ENCODE results near the gene MSI2. TPM values are rescaled to one million over a fixed set of nuclear protein-coding genes. Genes with fewer than 3 reads are reported as not detected.

The MSI2 gene
- polyA plus RNA-seq, 1 of the 3 experiments (the other 2 are of a cell fraction): 24.1 TPM

- peak overlapping the region in 1 of 2 experiments; percentile 99; a peak in 2 of 4 replicates for H3K27ac ChIP-seq (ENCODE audit: low read depth in 2 of 2, low read length in 1 of 2)
- POLR2A ChIA-PET: interaction anchor here (1.5 to 1.8 kb wide), 4 partner anchors 10 to 70 kb away, joined by 4 to 6 read pairs (median 5); no protein-coding TSS in a partner anchor
- H3K4me1 ChIP-seq (ENCODE audit: control insufficient read depth in 1 of 2, insufficient read depth in 2 of 2, low read depth in 1 of 2, low read length in 1 of 2): peaks cover 4 to 83% of the 10 kb centered on the region in 2 experiments; a peak in 3 of 4 replicates
- DNase-seq: no peak
- H3K9ac ChIP-seq: no peak overlapping the region
- H3K9me2 ChIP-seq: no peaks in the 10 kb centered on the region
- peaks cover 9% of the 10 kb centered on the region for H3F3A ChIP-seq (replicated peaks; ENCODE audit: insufficient read depth)
- CTCF ChIA-PET: interaction anchor here (1.0 to 17.7 kb wide), 12 partner anchors 10 to 237 kb away, joined by 3 to 298 read pairs (median 6); partner anchors contain the start of gene CCDC182
- H3K79me2 ChIP-seq (ENCODE audit: insufficient read depth): 0 out of 2 replicates have a peak, but pooled peaks cover 3% of the 10 kb centered on the region
- no peak overlapping the region for H2AFZ ChIP-seq (ENCODE audit: low read depth)
- no peaks in the 10 kb centered on the region for H4K20me1 ChIP-seq (ENCODE audit: insufficient read depth)
- TF ChIP-seq REST (IDR thresholded peaks at IDR 0.05; ENCODE audit: low read depth, low read length) (no peak), EP300 (IDR thresholded peaks at IDR 0.05; ENCODE audit: borderline replicate concordance in 1 of 2, low read depth in 1 of 2, low read length in 1 of 2) (no peak), FOXJ3 (CRISPR knock-in tag; IDR thresholded peaks at IDR 0.05) (no peak), RXRA (IDR thresholded peaks at IDR 0.05; ENCODE audit: borderline replicate concordance, low read depth) (no peak), RCOR1 (IDR thresholded peaks at IDR 0.05; ENCODE audit: low read length) (no peak), YY1 (IDR thresholded peaks at IDR 0.05; ENCODE audit: low read depth) (no peak)
- no peaks in the 10 kb centered on the region for H3K36me3 ChIP-seq (replicated peaks in 1 of 2; ENCODE audit: control insufficient read depth in 1 of 2, insufficient read depth in 2 of 2, low read length in 1 of 2)
- 98% methylated on average over 4 of the region's 4 CpGs for WGBS (ENCODE audit: low lambda C conversion rate)
- H3K4me2 ChIP-seq: no peak overlapping the region
- no peaks in the 10 kb centered on the region for H3K27me3 ChIP-seq (ENCODE audit: insufficient read depth)
- no peak overlapping the region for H3K4me3 ChIP-seq (ENCODE audit: low read depth in 2 of 2, low read length in 1 of 2)
- H3K9me3 ChIP-seq: no peaks in the 10 kb centered on the region
These were observed 339.1 kb downstream of the MSI2 start for GRCh38 chr17:57595426-57595825.

DNA sequence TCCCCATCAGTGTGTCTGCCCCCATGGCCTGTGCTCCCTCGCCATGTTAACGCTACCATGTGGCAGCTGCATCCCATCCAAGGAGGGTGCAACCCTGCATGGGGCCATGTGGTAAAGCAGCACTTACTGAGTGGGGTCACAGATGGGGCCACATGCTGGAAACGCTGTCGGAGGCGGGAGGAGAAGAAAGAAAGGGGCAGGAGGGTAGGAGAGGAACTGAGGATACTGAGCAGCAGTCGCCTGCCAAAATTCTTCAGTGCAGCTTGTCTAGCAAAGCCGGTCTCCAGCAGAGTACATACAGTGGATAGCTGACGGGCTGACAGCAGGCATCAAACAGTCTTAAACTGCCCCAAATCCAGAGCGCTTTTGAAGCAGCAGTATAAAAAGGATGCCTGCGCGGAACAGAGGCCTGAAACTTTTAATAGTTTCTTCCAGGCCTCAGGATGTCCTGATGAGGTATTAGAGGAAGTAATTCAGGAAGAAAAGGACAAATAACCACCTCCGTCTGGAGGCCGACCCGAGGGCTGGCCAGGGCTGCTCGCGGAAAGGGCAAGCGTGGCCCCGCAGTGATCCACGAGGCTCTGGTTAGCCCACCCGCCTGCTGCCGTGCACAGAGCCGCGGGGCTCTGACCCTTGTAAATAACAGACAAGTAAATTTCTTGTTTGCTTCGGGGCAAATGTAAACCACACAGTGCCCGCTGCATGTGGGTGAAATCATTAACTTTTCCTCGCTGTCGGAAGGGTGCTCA, 339.8 kb downstream of the MSI2 start:
- H3F3A ChIP-seq (replicated peaks; ENCODE audit: insufficient read depth): peaks cover 9% of the 10 kb centered on the region
- H4K20me1 ChIP-seq (ENCODE audit: insufficient read depth): no peaks in the 10 kb centered on the region
- ChIA-PET POLR2A (interaction anchor here (1.6 to 3.5 kb wide), 3 partner anchors 11 to 69 kb away, joined by 4 to 42 read pairs (median 6); no protein-coding TSS in a partner anchor), CTCF (interaction anchor here (1.0 to 17.7 kb wide), 13 partner anchors 10 to 465 kb away, joined by 3 to 298 read pairs (median 32); partner anchors contain the start of gene CCDC182)
- H3K9ac ChIP-seq: no peak overlapping the region
- H3K4me2 ChIP-seq: no peak overlapping the region
- H3K9me2 ChIP-seq: no peaks in the 10 kb centered on the region
- TF ChIP-seq NFIC (IDR thresholded peaks at IDR 0.05; ENCODE audit: borderline replicate concordance) (no peak), EZH2phosphoT487 (IDR thresholded peaks at IDR 0.05; ENCODE audit: borderline replicate concordance, low read depth) (no peak), SIN3A (IDR thresholded peaks at IDR 0.05; ENCODE audit: borderline replicate concordance, low read depth, low read length) (no peak), GATA2 (CRISPR knock-in tag; IDR thresholded peaks at IDR 0.05) (no peak), FOXJ3 (CRISPR knock-in tag; IDR thresholded peaks at IDR 0.05) (no peak), TCF12 (IDR thresholded peaks at IDR 0.05) (no peak)
- H3K27ac ChIP-seq (ENCODE audit: low read depth in 2 of 2, low read length in 1 of 2): peak overlapping the region in 1 of 2 experiments; percentile 99; a peak in 2 of 4 replicates
- no peaks in the 10 kb centered on the region for H3K27me3 ChIP-seq (ENCODE audit: insufficient read depth)
- no peaks in the 10 kb centered on the region for H3K9me3 ChIP-seq
- H3K36me3 ChIP-seq (replicated peaks in 1 of 2; ENCODE audit: control insufficient read depth in 1 of 2, insufficient read depth in 2 of 2, low read length in 1 of 2): no peaks in the 10 kb centered on the region
- peaks cover 5 to 84% of the 10 kb centered on the region in 2 experiments; a peak in 3 of 4 replicates for H3K4me1 ChIP-seq (ENCODE audit: control insufficient read depth in 1 of 2, insufficient read depth in 2 of 2, low read depth in 1 of 2, low read length in 1 of 2)
- H2AFZ ChIP-seq (ENCODE audit: low read depth): no peak overlapping the region
- H3K79me2 ChIP-seq (ENCODE audit: insufficient read depth): 0 out of 2 replicates have a peak, but pooled peaks cover 3% of the 10 kb centered on the region
- H3K4me3 ChIP-seq (ENCODE audit: low read depth in 2 of 2, low read length in 1 of 2): no peak overlapping the region
- 92% methylated on average over 27 of the region's 27 CpGs for WGBS (ENCODE audit: low lambda C conversion rate)
- no peak for DNase-seq
